OCI-LY3 (cell line): ENCODE measurements around the gene RHOT2.

Experiments used
- H2AFZ ChIP-seq: fragments of 200-600, 300-600 bp; shearing (Covaris generic); 2 replicates; pipeline ENCODE4 v1.6.0; 2014; ENCODE audit warnings: antibody characterized with exemption, low read depth, low read length
- H3K27ac ChIP-seq: fragments of 200-600, 300-600 bp; sonication (generic); 2 replicates; pipeline ENCODE4 v1.5.1; 2014; ENCODE audit warnings: mild to moderate bottlenecking, low read length, moderate library complexity, mixed read lengths
- H3K27me3 ChIP-seq: fragments of 200-600, 300-600 bp; sonication (generic); 2 replicates; pipeline ENCODE4 v1.6.1; 2014; ENCODE audit warnings: low read depth, low read length, mixed read lengths
- H3K36me3 ChIP-seq: fragments of 200-600, 300-600 bp; sonication (generic); replicated peaks from 2 replicates; pipeline ENCODE3; 2014; ENCODE audit warnings: low read depth, low read length, mixed read lengths
- H3K4me1 ChIP-seq: fragments of 300-600, 200-600 bp; sonication (generic); 2 replicates; pipeline ENCODE4 v1.6.1; 2014; ENCODE audit warnings: low read length, mixed read lengths
- H3K4me2 ChIP-seq: fragments of 200-600, 300-600 bp; sonication (generic); 2 replicates; pipeline ENCODE4 v1.6.1; 2014; ENCODE audit warnings: low read length, mixed read lengths
- H3K4me3 ChIP-seq: fragments of 300-600, 200-600 bp; sonication (generic); 2 replicates; pipeline ENCODE4 v1.5.1; 2014; ENCODE audit warnings: antibody characterized with exemption, mild to moderate bottlenecking, low read length, moderate library complexity
- H3K79me2 ChIP-seq: fragments of 300-600, 200-600 bp; shearing (Covaris generic); 2 replicates; pipeline ENCODE4 v1.6.1; 2014; ENCODE audit warnings: mild to moderate bottlenecking, low read length, mixed read lengths
- H3K9ac ChIP-seq: fragments of 300-600, 200-600 bp; shearing (Covaris generic); 2 replicates; pipeline ENCODE4 v1.6.0; 2014; ENCODE audit warnings: mild to moderate bottlenecking, low read length, moderate library complexity
- H3K9me3 ChIP-seq: fragments of 200-600, 300-600 bp; shearing (Covaris generic); 2 replicates; pipeline ENCODE4 v1.6.1; 2014; ENCODE audit warnings: low read length, mixed read lengths; ENCODE audit not compliant: insufficient read depth
- H4K20me1 ChIP-seq: fragments of 200-600, 300-600 bp; sonication (generic); 2 replicates; pipeline ENCODE4 v1.6.1; 2016; ENCODE audit warnings: low read length, mixed read lengths; ENCODE audit not compliant: insufficient read depth
- EZH2phosphoT487 ChIP-seq: fragments of 200-600 bp; shearing (Covaris generic); IDR thresholded peaks from 2 replicates; pipeline ENCODE4 v1.6.1; 2018; ENCODE audit warnings: antibody characterized with exemption, mixed run types, low read depth
- TF ChIP-seq, protein P1 (sequence below): fragments of 200-600, 300-600 bp; sonication (generic); IDR thresholded peaks from 2 replicates; pipeline ENCODE4 v1.5.1; 2014; ENCODE audit warnings: antibody characterized with exemption, low read length, low read depth

RHOT2 gene

GRCh38 chr16:718922-719321 is 51.0 kb downstream of the RHOT2 start:
- TF ChIP-seq EZH2phosphoT487 = no peak
- TF ChIP-seq, protein P1, sequence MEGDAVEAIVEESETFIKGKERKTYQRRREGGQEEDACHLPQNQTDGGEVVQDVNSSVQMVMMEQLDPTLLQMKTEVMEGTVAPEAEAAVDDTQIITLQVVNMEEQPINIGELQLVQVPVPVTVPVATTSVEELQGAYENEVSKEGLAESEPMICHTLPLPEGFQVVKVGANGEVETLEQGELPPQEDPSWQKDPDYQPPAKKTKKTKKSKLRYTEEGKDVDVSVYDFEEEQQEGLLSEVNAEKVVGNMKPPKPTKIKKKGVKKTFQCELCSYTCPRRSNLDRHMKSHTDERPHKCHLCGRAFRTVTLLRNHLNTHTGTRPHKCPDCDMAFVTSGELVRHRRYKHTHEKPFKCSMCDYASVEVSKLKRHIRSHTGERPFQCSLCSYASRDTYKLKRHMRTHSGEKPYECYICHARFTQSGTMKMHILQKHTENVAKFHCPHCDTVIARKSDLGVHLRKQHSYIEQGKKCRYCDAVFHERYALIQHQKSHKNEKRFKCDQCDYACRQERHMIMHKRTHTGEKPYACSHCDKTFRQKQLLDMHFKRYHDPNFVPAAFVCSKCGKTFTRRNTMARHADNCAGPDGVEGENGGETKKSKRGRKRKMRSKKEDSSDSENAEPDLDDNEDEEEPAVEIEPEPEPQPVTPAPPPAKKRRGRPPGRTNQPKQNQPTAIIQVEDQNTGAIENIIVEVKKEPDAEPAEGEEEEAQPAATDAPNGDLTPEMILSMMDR = no peak
- no peaks in the 10 kb centered on the region; the same call in 1 of the 2 replicates for H3K27me3 ChIP-seq
- H3K4me1 ChIP-seq = peaks cover 17% of the 10 kb centered on the region
- H3K9me3 ChIP-seq = no peaks in the 10 kb centered on the region
- peaks cover 4% of the 10 kb centered on the region; the same call in 1 of the 2 replicates for H4K20me1 ChIP-seq
- peaks cover 5% of the 10 kb centered on the region; the same call in 1 of the 2 replicates for H3K79me2 ChIP-seq
- no peak overlapping the region for H3K4me3 ChIP-seq
- peaks cover 3% of the 10 kb centered on the region for H3K36me3 ChIP-seq
- H2AFZ ChIP-seq = no peak overlapping the region
- no peak overlapping the region for H3K9ac ChIP-seq
- no peak overlapping the region for H3K27ac ChIP-seq
- H3K4me2 ChIP-seq = peak overlapping the region; percentile 8; the same call in 1 of the 2 replicates

DNA sequence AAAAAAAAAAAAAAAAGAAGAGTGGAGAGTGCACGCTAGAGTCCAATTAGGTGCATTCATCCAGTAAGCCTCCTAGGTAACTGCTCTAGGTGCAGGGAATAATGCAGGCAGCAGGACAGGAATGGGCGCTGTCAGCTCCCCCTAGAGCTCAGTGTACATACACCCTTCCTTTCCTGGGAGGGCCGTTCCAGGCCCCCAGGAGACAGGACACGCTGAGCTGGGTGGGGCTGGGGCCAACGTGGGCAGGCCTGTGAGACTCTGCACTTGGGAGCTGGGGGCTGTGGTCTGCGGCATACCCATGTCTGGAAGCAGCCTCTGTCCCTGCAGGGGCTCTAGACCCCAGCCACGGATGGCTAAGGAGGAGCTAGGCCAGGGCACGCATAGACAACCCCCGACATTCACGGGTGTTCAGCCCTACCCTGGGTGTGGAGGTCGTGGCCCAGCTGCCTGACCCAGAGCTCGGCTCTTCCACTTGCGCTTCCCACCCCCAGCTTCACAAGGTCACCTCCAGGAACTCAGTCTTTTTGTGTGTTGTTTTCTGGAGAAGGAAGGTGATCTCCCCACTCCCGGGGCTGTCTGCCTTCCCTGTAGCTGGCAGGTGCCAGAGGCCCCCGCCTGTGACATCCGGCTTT is 52.0 kb downstream of the RHOT2 start:
- H3K27ac ChIP-seq = peak overlapping the region; percentile 76

GRCh38 chr16:720447-720989 is 52.6 kb downstream of the RHOT2 start:
- no peaks in the 10 kb centered on the region; the same call in 1 of the 2 replicates for H3K27me3 ChIP-seq

More for the DNA sequence above, 52.0 kb downstream of the RHOT2 start:
- Histone ChIP-seq H3K9me3 (no peaks in the 10 kb centered on the region), H3K4me2 (peak overlapping the region; percentile 98), H3K4me3 (peak overlapping the region; percentile 92), H3K4me1 (peaks cover 17% of the 10 kb centered on the region), H3K9ac (peak overlapping the region; percentile 95), H3K79me2 (peaks cover 5% of the 10 kb centered on the region; the same call in 1 of the 2 replicates), H3K27me3 (no peaks in the 10 kb centered on the region; the same call in 1 of the 2 replicates), H2AFZ (no peak overlapping the region), H4K20me1 (peaks cover 4% of the 10 kb centered on the region; the same call in 1 of the 2 replicates), H3K36me3 (peaks cover 3% of the 10 kb centered on the region)
- TF ChIP-seq, protein P1 = no peak
- TF ChIP-seq EZH2phosphoT487 = no peak

More at GRCh38 chr16:720447-720989, 52.6 kb downstream of the RHOT2 start:
- TF ChIP-seq EZH2phosphoT487 = no peak
- TF ChIP-seq, protein P1 = peak; percentile 34
- H3K4me2 ChIP-seq = peak overlapping the region; percentile 98
- H3K79me2 ChIP-seq = peaks cover 5% of the 10 kb centered on the region; the same call in 1 of the 2 replicates
- H3K4me3 ChIP-seq = peak overlapping the region; percentile 92
- 0 out of 2 replicates have a peak overlapping the region, but pooled peaks have one; percentile 29 for H2AFZ ChIP-seq
- H3K9me3 ChIP-seq = no peaks in the 10 kb centered on the region
- H3K9ac ChIP-seq = peak overlapping the region; percentile 95
- peaks cover 4% of the 10 kb centered on the region; the same call in 1 of the 2 replicates for H4K20me1 ChIP-seq
- peak overlapping the region; percentile 76 for H3K27ac ChIP-seq
- H3K36me3 ChIP-seq = peaks cover 3% of the 10 kb centered on the region
- H3K4me1 ChIP-seq = peaks cover 17% of the 10 kb centered on the region
